ENCODE measurements around the gene PCGF3.

DNA sequence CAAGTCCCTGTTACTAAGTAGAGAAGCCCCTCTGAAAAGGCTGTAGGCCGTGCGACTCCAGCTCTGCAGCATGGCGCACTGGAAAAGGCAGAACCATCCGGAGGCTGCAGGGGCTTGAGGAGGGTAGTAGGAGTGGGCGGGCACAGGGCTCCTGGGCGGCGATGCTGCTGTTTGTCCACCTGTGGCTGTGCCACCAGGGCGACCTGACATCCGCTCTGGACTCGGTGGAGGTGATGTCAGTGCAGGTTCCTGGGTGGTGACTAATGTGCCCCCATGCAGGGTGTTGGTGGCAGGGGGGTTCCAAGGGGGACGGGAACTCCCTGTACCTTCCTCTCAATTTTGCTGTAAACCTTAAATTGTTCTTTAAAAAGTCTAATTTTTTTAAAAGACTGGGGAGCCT is 58.3 kb downstream of the PCGF3 start:
- TF ChIP-seq EZH2 (IDR thresholded peaks at IDR 0.05; ENCODE audit: insufficient read depth, poor library complexity, severe bottlenecking) (no peak), EZH2phosphoT487 (IDR thresholded peaks at IDR 0.05; ENCODE audit: insufficient read depth, low read depth) (no peak)

All from GM23248 (cell line).